Lower lobe of right lung (tissue), 2 donors: ENCODE data around the gene BTNL9. TPM values are rescaled to one million over a fixed set of nuclear protein-coding genes. Genes with fewer than 3 reads are reported as not detected.
"Not testable (repeated sequence)": the region's sequence is repeated elsewhere in the genome, so short reads cannot be mapped to it uniquely, and the experiment has no call there.

Experiments
- ATAC-seq, 2 donors: fragments of 200-7000 bp; cut with Tn5 transposase; one replicate each; pipeline ENCODE4 v1.9.1; 2020 to 2022; ENCODE audit warnings: mild to moderate bottlenecking in 2 of 2, moderate library complexity in 2 of 2
- DNase-seq: peaks from one replicate; pipeline ENCODE4 v3.0.0-alpha.2; 2020
- H3K27ac ChIP-seq: fragments of 200-600 bp; one replicate; pipeline ENCODE4 v1.8.0; 2022
- H3K27me3 ChIP-seq: fragments of 200-600 bp; one replicate; pipeline ENCODE4 v1.8.0; 2022; ENCODE audit warnings: low read depth
- H3K36me3 ChIP-seq: fragments of 200-600 bp; one replicate; pipeline ENCODE4 v1.8.0; 2022; ENCODE audit warnings: mild to moderate bottlenecking
- H3K4me1 ChIP-seq: fragments of 200-600 bp; one replicate; pipeline ENCODE4 v1.8.0; 2022
- H3K4me3 ChIP-seq: fragments of 200-600 bp; one replicate; pipeline ENCODE4 v1.8.0; 2022; ENCODE audit warnings: mild to moderate bottlenecking
- H3K9me3 ChIP-seq: fragments of 200-600 bp; one replicate; pipeline ENCODE4 v1.8.0; 2022
- intact Hi-C: fragments of 100-400 bp; cut with DNase I; formaldehyde crosslinking; loops from one replicate; pipeline ENCODE4 v1.11.0; 2022
- long read RNA-seq: library from polyadenylated mRNA; unstranded; transcript quantifications from one replicate; pipeline ENCODE4 v2.0.0, GENCODE V29; 2021
- total RNA-seq: library from RNA; stranded (reverse); fragmentation: NEBNext Ultra II Directional; extraction: Animal tissue kit (Norgen Biotek cat#: 25700); gene quantifications from one replicate; pipeline ENCODE4 v1.2.1, GENCODE V29; 2021
- TF ChIP-seq, protein P1 (sequence below): fragments of 200-600 bp; IDR thresholded peaks from one replicate; pipeline ENCODE4 v1.8.0; 2022; ENCODE audit warnings: antibody characterized with exemption, mild to moderate bottlenecking
- donor health status: DM: no; HTN: yes; CAD: no; lungs with severe emphysema.

The BTNL9 gene
- total RNA-seq: 125 TPM
- long read RNA-seq, transcript BTNL9-201 (11 exons, 3,500 nt): major isoform, 45 of 205 reads
- long read RNA-seq, partial matches to known transcripts: 76 of 205 reads
- long read RNA-seq, other reads (novel, unspliced or antisense): 81 of 205 reads

DNA sequence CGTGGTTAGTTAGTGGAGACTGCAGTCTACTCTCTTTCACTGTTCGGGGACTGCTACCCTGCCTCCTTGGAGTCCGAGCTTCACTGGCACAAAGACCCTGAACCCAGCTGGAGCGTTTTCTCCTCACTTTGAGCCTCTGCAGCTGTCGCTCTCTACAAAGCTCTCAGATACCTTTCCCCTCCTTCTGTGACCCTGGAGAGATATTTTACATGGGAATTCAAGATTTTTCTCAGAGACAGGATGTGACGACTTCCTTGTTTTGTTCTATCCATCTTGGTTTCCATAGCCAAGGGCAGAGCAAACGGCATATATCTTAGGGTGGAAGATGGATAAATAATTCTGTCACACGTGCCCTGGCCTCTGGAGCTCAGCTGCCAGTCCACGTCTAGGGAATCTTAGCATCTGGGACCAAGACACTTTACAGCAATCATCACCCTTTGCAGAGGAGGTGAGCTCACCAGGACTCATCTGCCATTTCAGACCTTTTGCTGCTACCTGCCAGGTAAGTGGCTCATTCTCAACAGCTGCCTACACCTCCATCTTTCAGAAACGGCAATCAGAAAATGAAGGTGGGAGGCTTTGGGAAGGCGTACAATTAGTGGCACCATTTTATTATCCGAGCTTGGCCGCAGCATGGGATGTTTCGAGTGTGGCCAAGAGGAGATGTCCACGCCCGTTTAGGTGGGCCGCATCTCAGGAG lies at the start of gene BTNL9:
Gene BTNL9 (plus strand): TSS at position 336 of the 700 bp plus-strand sequence. CDS start 5,224 bp downstream, outside the sequence.
- no peak for DNase-seq
- peak within 1 kb of the TSS; percentile 81 for H3K27ac ChIP-seq

DNA sequence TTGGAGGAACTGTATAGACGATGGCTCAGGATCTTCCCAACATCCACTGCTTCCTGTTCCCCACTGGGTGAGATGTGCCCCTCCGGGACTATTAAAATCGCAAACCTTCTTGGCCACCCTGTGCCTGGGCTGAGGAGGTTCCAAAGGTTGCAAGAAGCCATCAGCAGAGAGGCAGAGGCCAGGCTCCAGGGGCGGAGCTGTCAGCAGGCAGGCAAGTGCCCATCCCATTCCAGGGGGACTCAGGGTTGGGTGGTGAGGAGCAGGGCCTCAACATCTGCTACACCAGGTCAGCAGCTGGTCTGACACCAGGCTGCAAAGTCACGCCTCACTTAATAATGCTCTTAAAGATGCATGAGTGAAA lies 49.2 kb upstream of the BTNL9 start:
- TF ChIP-seq, protein P1, sequence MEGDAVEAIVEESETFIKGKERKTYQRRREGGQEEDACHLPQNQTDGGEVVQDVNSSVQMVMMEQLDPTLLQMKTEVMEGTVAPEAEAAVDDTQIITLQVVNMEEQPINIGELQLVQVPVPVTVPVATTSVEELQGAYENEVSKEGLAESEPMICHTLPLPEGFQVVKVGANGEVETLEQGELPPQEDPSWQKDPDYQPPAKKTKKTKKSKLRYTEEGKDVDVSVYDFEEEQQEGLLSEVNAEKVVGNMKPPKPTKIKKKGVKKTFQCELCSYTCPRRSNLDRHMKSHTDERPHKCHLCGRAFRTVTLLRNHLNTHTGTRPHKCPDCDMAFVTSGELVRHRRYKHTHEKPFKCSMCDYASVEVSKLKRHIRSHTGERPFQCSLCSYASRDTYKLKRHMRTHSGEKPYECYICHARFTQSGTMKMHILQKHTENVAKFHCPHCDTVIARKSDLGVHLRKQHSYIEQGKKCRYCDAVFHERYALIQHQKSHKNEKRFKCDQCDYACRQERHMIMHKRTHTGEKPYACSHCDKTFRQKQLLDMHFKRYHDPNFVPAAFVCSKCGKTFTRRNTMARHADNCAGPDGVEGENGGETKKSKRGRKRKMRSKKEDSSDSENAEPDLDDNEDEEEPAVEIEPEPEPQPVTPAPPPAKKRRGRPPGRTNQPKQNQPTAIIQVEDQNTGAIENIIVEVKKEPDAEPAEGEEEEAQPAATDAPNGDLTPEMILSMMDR: no peak
- Histone ChIP-seq H3K4me3 (no peak overlapping the region), H3K4me1 (no peaks in the 10 kb centered on the region), H3K27ac (no peak overlapping the region), H3K36me3 (no peaks in the 10 kb centered on the region), H3K9me3 (no peaks in the 10 kb centered on the region), H3K27me3 (no peaks in the 10 kb centered on the region)
- intact Hi-C loops: no loop called here
- ATAC-seq (no peak), DNase-seq (no peak)

More for the DNA sequence above, at the start of gene BTNL9:
- H3K4me3 ChIP-seq: peak within 1 kb of the TSS; percentile 47
- H3K4me1 ChIP-seq: peaks cover 5% of the 10 kb centered on the region
- intact Hi-C loops: no loop called here
- H3K9me3 ChIP-seq: no peaks in the 10 kb centered on the region
- no peaks in the 10 kb centered on the region for H3K36me3 ChIP-seq
- H3K27me3 ChIP-seq: peaks cover 14% of the 10 kb centered on the region
- no peak for ATAC-seq
- TF ChIP-seq, protein P1: no peak

DNA sequence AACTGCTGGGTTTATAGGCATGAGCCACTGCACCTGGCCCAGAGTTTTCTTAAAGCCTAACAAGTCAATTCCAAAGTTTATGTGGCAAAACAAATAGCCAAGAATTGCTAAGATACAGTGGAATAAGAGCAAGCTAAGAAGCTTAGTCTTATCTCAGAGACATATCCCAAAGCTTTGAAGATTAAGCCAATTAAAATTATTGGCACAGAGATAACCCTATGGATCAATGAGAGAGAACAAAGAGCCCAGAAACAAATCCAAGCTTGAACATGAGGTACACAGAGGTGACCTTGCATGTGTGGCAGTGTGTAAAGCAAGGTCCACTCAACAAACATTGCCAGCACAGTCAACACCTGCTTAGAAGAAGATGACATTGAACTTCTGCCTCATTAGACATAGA lies 38.1 kb upstream of the BTNL9 start:
- no peaks in the 10 kb centered on the region for H3K9me3 ChIP-seq
- H3K27me3 ChIP-seq: peaks cover 4% of the 10 kb centered on the region
- no peak overlapping the region for H3K4me3 ChIP-seq
- H3K27ac ChIP-seq: no peak overlapping the region
- DNase-seq (no peak), ATAC-seq (no peak)
- no peaks in the 10 kb centered on the region for H3K36me3 ChIP-seq
- intact Hi-C loops: no loop called here
- no peaks in the 10 kb centered on the region for H3K4me1 ChIP-seq
- TF ChIP-seq, protein P1: no peak

DNA sequence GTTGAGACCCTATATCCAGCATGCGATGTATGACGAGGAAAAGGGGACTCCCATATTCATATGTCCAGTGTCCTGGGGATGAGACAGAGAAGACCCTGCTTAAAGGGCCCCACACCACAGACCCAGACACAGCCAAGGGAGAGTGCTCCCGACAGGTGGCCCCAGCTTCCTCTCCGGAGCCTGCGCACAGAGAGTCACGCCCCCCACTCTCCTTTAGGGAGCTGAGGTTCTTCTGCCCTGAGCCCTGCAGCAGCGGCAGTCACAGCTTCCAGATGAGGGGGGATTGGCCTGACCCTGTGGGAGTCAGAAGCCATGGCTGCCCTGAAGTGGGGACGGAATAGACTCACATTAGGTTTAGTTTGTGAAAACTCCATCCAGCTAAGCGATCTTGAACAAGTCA lies 34.3 kb upstream of the BTNL9 start:
- TF ChIP-seq, protein P1: no peak
- ATAC-seq (no peak), DNase-seq (no peak)
- H3K4me1 ChIP-seq: no peaks in the 10 kb centered on the region
- no peaks in the 10 kb centered on the region for H3K9me3 ChIP-seq
- peaks cover 4% of the 10 kb centered on the region for H3K27me3 ChIP-seq
- intact Hi-C loops: no loop called here
- no peaks in the 10 kb centered on the region for H3K36me3 ChIP-seq
- no peak overlapping the region for H3K27ac ChIP-seq
- H3K4me3 ChIP-seq: no peak overlapping the region

DNA sequence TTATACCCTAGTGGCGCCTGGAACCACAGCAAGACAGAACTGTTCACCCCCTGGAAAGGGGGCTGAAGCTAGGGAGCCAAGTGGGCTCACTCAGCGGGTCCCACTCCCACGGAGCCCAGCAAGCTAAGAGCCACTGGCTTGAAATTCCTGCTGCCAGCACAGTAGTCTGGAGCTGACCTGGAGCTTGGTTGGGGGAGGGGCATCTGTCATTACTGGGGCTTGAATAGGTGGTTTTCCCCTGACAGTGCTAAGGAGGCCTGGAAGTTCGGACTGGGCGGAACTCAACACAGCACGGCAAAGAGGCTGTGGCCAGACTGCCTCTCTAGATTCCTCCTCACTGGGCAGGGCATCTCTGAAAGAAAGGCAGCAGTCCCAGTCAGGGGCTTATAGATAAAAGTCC lies 31.9 kb upstream of the BTNL9 start:
- intact Hi-C loops: no loop called here
- Histone ChIP-seq H3K27me3 (peaks cover 4% of the 10 kb centered on the region), H3K9me3 (no peaks in the 10 kb centered on the region), H3K4me1 (no peaks in the 10 kb centered on the region), H3K27ac (no peak overlapping the region), H3K4me3 (no peak overlapping the region), H3K36me3 (no peaks in the 10 kb centered on the region)
- DNase-seq: no peak
- TF ChIP-seq, protein P1: no peak
- ATAC-seq: no peak

DNA sequence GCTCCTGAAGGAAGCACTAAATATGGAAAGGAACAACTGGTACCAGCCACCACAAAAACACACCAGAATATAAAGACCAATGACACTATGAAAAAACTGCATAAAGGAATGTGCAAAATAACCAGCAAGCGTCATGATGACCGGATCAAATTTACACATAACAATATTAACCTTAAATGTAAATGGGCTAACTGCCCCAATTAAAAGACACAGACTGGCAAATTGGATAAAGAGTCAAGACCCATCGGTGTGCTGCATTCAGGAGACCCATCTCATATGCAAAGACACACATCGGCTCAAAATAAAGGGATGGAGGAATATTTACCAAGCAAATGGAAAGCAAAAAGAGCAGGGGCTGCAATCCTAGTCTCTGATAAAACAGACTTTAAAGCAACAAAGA lies 30.0 kb upstream of the BTNL9 start:
- H3K4me1 ChIP-seq, H3K9me3 ChIP-seq, H3K4me3 ChIP-seq, DNase-seq, ATAC-seq, H3K27me3 ChIP-seq, H3K36me3 ChIP-seq, intact Hi-C loops, H3K27ac ChIP-seq: not testable (repeated sequence)

DNA sequence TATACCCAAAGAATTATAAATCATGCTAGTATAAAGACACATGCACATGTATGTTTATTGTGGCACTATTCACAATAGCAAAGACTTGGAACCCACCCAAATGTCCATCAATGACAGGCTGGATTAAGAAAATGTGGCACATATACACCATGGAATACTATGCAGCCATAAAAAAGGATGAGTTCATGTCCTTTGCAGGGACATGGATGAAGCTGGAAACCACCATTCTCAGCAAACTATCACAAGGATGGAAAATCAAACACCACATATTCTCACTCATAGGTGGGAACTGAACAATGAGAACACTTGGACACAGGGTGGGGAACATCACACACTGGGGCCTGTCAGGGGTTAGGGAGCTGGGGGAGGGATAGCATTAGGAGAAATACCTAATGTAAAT lies 25.4 kb upstream of the BTNL9 start:
- ATAC-seq, H3K4me1 ChIP-seq, H3K27ac ChIP-seq, H3K9me3 ChIP-seq, intact Hi-C loops, H3K4me3 ChIP-seq, H3K36me3 ChIP-seq, DNase-seq, H3K27me3 ChIP-seq: not testable (repeated sequence)

DNA sequence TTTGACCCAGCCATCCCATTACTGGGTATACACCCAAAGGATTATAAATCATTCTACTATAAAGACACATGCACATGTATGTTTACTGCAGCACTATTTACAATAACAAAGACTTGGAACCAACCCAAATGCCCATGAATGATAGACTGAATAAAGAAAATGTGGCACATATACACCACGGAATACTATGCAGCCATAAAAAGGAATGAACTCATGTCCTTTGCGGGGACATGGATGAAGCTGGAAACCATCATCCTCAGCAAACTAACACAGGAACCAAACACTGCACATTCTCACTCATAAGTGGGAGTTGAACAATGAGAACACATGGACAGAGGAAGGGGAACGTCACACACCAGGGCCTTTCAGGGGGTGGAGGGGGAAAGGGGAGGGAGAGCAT lies 22.6 kb upstream of the BTNL9 start:
- H3K27ac ChIP-seq, H3K9me3 ChIP-seq, H3K27me3 ChIP-seq, DNase-seq, H3K4me3 ChIP-seq, H3K36me3 ChIP-seq, ATAC-seq, H3K4me1 ChIP-seq, intact Hi-C loops: not testable (repeated sequence)
